ENCODE results near the gene PLA2G4F.

The PLA2G4F gene

DNA sequence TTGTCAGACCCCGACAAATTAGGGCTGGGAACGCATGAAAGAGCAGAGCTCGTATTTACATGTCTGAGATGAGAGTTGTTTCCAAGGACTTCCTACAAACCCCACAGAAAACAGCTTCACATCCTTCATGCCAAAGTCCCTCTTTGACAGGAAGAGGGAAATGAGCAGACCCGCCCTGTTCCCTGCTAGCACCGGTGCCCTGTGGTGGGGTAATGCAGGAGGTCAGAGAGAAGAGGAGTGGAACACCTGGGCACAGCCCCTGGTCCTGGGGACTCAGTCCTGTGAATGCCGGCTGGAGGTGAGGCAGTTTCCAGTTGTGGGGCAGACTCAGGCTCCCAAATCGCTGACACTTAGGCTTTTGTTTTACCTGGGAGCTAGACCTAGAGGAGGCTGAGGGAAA is 66.1 kb downstream of the PLA2G4F start:
- H3K4me1 ChIP-seq (ENCODE audit: insufficient read depth, low read length), result no peaks in the 10 kb centered on the region
- H3K36me3 ChIP-seq (ENCODE audit: insufficient read depth, low read length), result no peaks in the 10 kb centered on the region
- H3K9me3 ChIP-seq (ENCODE audit: insufficient read depth, low read length, severe bottlenecking), result no peaks in the 10 kb centered on the region
- no peak for ATAC-seq (ENCODE audit: insufficient read depth, low read depth)
- H3K27ac ChIP-seq (ENCODE audit: low read length), result no peak overlapping the region
- no peak for DNase-seq
- TF ChIP-seq EZH2 (IDR thresholded peaks at IDR 0.05; ENCODE audit: borderline replicate concordance, low read depth, low read length, severe bottlenecking), result no peak
- TF ChIP-seq, protein P1, sequence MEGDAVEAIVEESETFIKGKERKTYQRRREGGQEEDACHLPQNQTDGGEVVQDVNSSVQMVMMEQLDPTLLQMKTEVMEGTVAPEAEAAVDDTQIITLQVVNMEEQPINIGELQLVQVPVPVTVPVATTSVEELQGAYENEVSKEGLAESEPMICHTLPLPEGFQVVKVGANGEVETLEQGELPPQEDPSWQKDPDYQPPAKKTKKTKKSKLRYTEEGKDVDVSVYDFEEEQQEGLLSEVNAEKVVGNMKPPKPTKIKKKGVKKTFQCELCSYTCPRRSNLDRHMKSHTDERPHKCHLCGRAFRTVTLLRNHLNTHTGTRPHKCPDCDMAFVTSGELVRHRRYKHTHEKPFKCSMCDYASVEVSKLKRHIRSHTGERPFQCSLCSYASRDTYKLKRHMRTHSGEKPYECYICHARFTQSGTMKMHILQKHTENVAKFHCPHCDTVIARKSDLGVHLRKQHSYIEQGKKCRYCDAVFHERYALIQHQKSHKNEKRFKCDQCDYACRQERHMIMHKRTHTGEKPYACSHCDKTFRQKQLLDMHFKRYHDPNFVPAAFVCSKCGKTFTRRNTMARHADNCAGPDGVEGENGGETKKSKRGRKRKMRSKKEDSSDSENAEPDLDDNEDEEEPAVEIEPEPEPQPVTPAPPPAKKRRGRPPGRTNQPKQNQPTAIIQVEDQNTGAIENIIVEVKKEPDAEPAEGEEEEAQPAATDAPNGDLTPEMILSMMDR (IDR thresholded peaks at IDR 0.05; ENCODE audit: borderline replicate concordance, extremely low read depth, low read length, poor library complexity, severe bottlenecking), result no peak
- H3K9ac ChIP-seq (ENCODE audit: low read depth, low read length), result no peak overlapping the region
- no peak overlapping the region for H2AFZ ChIP-seq (ENCODE audit: low read depth, low read length)
- H4K20me1 ChIP-seq (ENCODE audit: insufficient read depth, low read length), result no peaks in the 10 kb centered on the region
- no peak overlapping the region for H3K4me3 ChIP-seq (ENCODE audit: low read depth in 1 of 2, low read length in 2 of 2)
- H3K79me2 ChIP-seq (ENCODE audit: insufficient read depth, low read length), result no peaks in the 10 kb centered on the region
- H3K4me2 ChIP-seq (ENCODE audit: insufficient read depth, low read length), result no peak overlapping the region
- H3K27me3 ChIP-seq (ENCODE audit: insufficient read depth, low read length, poor library complexity), result no peaks in the 10 kb centered on the region

- Histone ChIP-seq H3K4me2 (ENCODE audit: insufficient read depth, low read length) (no peak overlapping the region), H3K4me3 (ENCODE audit: low read depth in 1 of 2, low read length in 2 of 2) (no peak overlapping the region), H3K79me2 (ENCODE audit: insufficient read depth, low read length) (no peaks in the 10 kb centered on the region), H3K27ac (ENCODE audit: low read length) (no peak overlapping the region), H3K27me3 (ENCODE audit: insufficient read depth, low read length, poor library complexity) (no peaks in the 10 kb centered on the region), H2AFZ (ENCODE audit: low read depth, low read length) (no peak overlapping the region), H4K20me1 (ENCODE audit: insufficient read depth, low read length) (no peaks in the 10 kb centered on the region), H3K9ac (ENCODE audit: low read depth, low read length) (no peak overlapping the region), H3K9me3 (ENCODE audit: insufficient read depth, low read length, severe bottlenecking) (no peaks in the 10 kb centered on the region), H3K4me1 (ENCODE audit: insufficient read depth, low read length) (no peaks in the 10 kb centered on the region), H3K36me3 (ENCODE audit: insufficient read depth, low read length) (no peaks in the 10 kb centered on the region)
- DNase-seq, result no peak
- no peak for ATAC-seq (ENCODE audit: insufficient read depth, low read depth)
- TF ChIP-seq EZH2 (IDR thresholded peaks at IDR 0.05; ENCODE audit: borderline replicate concordance, low read depth, low read length, severe bottlenecking), result no peak
- TF ChIP-seq, protein P1 (IDR thresholded peaks at IDR 0.05; ENCODE audit: borderline replicate concordance, extremely low read depth, low read length, poor library complexity, severe bottlenecking), result no peak
Observed at GRCh38 chr15:42089942-42090341, 66.5 kb downstream of the PLA2G4F start.

Data from DND-41 (cell line).